Astrocyte of the spinal cord (primary cell): ENCODE results near the gene CLTRN.

Experiments
- DNase-seq: peaks from one replicate; pipeline ENCODE4 v3.0.0; 2011; ENCODE audit warnings: low read depth, low spot score
- H3K4me3 ChIP-seq: 2 replicates; pipeline ENCODE4 v1.5.1; 2011; ENCODE audit warnings: low read depth, mild to moderate bottlenecking, low read length, moderate library complexity
- in situ Hi-C: cut with HindIII; loops from 2 replicates; pipeline ENCODE4 v1.10.0; 2017; ENCODE audit warnings: low sequenced_read_pairs
- TF ChIP-seq, protein P1 (sequence below): IDR thresholded peaks from 2 replicates; pipeline ENCODE4 v1.5.1; 2012; ENCODE audit warnings: low read depth, mild to moderate bottlenecking, low read length, inconsistent platforms

Gene CLTRN

DNA sequence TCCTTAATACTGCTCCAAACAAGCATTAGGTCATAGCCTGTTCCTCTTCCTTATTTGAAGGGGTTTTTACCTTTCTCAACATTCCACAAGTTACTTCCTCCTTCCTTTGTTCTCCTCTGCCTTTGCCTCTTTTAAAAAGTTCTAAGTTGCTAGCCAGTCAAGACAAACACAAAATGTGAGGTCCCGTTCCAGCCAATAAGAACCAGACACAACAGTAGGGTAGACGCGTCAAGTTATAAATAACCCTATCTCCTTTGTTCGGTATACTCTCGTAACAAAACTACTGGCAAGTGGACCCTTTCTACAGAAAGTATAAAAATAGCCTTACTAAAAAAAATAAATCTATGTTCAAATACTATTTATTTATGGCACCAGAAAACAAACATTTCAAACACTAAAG lies 57.5 kb downstream of the CLTRN start:
- TF ChIP-seq, protein P1, sequence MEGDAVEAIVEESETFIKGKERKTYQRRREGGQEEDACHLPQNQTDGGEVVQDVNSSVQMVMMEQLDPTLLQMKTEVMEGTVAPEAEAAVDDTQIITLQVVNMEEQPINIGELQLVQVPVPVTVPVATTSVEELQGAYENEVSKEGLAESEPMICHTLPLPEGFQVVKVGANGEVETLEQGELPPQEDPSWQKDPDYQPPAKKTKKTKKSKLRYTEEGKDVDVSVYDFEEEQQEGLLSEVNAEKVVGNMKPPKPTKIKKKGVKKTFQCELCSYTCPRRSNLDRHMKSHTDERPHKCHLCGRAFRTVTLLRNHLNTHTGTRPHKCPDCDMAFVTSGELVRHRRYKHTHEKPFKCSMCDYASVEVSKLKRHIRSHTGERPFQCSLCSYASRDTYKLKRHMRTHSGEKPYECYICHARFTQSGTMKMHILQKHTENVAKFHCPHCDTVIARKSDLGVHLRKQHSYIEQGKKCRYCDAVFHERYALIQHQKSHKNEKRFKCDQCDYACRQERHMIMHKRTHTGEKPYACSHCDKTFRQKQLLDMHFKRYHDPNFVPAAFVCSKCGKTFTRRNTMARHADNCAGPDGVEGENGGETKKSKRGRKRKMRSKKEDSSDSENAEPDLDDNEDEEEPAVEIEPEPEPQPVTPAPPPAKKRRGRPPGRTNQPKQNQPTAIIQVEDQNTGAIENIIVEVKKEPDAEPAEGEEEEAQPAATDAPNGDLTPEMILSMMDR: no peak
- H3K4me3 ChIP-seq: no peak overlapping the region
- no peak for DNase-seq
- in situ Hi-C loops: no loop called here

DNA sequence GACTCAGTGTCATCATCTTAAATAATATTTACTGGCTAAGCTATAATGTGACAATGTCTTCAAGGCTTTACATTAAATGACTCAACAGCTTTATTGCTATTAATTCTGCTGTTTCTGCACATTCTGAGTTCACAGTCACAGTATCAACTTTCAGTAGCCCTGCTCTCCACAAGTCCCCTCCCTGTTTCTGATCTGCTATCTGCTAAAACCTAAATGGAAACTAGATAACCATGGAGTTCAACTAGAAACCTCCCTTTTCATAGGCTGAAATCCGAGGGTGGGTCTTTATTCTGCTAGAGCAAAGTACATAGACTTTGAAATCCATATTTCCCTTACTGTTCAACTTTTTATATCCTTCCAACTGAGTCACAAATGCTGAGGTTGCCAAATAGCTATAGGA lies 58.5 kb downstream of the CLTRN start:
- no peak overlapping the region for H3K4me3 ChIP-seq
- no peak for DNase-seq
- TF ChIP-seq, protein P1: no peak
- in situ Hi-C loops: no loop called here

DNA sequence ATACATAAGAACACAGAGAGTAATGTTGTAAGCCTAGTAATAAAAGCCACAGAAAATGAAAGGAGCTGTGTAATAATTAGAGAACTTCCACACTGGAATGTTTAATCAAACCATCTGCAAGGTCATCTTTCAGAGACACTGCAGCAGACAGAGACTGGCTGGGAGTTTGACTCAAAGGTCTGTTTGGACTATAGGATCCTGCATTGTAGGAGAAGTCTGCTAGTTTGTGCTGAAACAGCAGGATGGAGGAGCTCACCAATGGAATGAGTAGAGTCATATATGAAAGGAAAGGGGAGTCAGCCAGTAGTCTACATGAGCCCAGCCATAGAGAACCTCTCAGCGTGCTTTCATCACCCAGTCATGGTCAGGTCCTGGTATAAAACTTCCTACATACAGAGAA lies 59.4 kb downstream of the CLTRN start:
- no peak overlapping the region for H3K4me3 ChIP-seq
- TF ChIP-seq, protein P1: no peak
- in situ Hi-C loops: no loop called here
- no peak for DNase-seq

DNA sequence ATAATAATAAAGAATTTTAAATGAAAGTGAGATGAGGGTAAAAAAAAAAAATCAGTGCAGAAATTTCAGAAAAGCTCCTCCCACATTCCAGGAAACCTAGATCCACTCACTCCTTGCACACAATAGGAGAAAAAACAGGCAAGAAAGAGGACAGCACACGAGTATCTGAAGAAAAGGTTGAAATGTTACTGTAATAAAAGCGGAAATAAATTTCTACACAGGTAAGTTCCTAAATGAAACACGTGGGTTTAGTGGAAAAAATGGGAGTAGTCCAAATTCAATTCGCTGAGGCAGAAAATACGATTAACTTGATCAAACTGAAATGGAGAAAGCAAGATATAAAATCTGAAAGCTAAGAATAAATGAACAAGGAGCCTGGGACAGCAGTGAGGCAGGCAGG lies 61.8 kb downstream of the CLTRN start:
- DNase-seq: no peak
- TF ChIP-seq, protein P1: no peak
- in situ Hi-C loops: no loop called here
- no peak overlapping the region for H3K4me3 ChIP-seq

DNA sequence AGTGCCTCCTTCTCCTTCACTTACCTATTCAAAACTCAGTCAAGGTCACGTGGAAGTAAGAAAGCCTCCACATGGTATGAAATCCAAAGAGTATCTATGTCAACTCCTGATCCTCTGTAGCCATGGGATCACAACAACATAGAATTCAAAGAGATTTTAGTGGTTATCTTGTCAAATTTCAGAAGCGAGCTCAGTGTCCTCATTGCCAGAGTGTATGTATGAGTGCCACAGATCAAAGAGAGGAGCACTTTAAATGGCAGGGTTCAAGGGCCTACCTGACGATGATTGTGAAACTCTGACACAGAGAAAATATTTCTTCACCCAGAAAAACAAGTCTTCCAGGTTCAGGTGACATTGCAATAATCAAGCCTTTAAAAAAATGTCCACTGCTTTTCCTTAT lies 62.7 kb downstream of the CLTRN start:
- H3K4me3 ChIP-seq: no peak overlapping the region
- in situ Hi-C loops: no loop called here
- no peak for DNase-seq
- TF ChIP-seq, protein P1: no peak

DNA sequence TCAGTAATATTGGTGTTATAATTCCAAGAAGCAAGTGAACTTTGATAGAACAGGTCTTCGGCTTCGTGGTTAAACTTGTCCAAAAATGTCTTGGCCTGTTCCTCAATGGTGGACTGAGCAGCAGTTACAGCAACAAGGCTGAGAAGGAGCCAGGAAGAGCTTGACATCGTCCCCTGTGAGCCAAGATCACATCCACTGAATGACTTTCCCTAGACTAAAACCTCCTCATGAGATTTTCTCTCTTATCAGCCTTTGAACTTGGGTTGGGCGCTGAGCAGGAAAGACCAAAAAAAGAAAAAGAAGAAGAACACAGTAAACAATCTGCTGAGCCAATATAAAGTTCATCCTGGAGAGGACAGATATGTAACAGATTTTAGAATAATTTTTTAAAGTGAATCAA lies 63.9 kb downstream of the CLTRN start, which contains the start of gene ACE2:
Gene ACE2, minus strand, starts transcription at position 216 of the 400 bp plus-strand sequence. Its CDS starts 49 bp downstream, at position 167.
- H3K4me3 ChIP-seq: no peak within 1 kb of the TSS
- TF ChIP-seq, protein P1: no peak
- in situ Hi-C loops: no loop called here
- no peak for DNase-seq

DNA sequence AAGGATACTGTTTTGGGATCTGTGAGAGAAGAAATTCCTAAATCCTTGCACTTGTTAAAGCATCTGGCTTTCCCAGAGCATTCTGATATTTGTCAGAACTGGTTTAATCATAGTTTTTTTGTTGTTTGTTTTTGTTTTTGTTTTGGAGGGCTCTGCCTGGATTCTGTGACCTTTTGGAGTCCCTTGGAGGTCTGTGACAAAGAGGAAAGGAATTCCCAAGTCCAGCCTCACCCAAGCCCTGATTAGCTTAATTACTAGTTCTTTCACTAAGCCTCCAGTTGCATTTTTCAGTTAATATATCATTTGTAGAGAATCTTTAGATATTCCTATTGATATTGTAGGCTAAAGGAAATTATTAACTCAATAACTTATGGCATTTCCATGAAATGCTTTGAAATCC lies 64.6 kb downstream of the CLTRN start:
- in situ Hi-C loops: no loop called here

More for the DNA sequence above, 64.6 kb downstream of the CLTRN start:
- DNase-seq: no peak
- TF ChIP-seq, protein P1: no peak
- H3K4me3 ChIP-seq: no peak overlapping the region
